Mesothelial cell of epicardium (in vitro differentiated cells): ENCODE results near the gene HSD17B10. TPM values are rescaled to one million over a fixed set of nuclear protein-coding genes. Genes with fewer than 3 reads are reported as not detected.

Source experiments
- DNase-seq, 2 experiments: peaks; one replicate each; pipeline ENCODE4 v3.0.0; 2021; ENCODE audit warnings: low spot score in 2 of 2; ENCODE audit not compliant: unreplicated experiment in 2 of 2
- H3K27ac Mint-ChIP-seq: 2 replicates; pipeline ENCODE4 v1.8.0; 2021; ENCODE audit warnings: mixed read lengths
- H3K27me3 Mint-ChIP-seq: 2 replicates; pipeline ENCODE4 v1.8.0; 2021; ENCODE audit warnings: low read depth, mixed read lengths
- H3K36me3 Mint-ChIP-seq: 2 replicates; pipeline ENCODE4 v1.8.0; 2021; ENCODE audit warnings: mixed read lengths
- H3K4me1 Mint-ChIP-seq: 2 replicates; pipeline ENCODE4 v1.8.0; 2021; ENCODE audit warnings: mixed read lengths
- H3K4me3 Mint-ChIP-seq: 2 replicates; pipeline ENCODE4 v1.8.0; 2021; ENCODE audit warnings: mild to moderate bottlenecking, moderate library complexity, mixed read lengths
- H3K9me3 Mint-ChIP-seq: 2 replicates; pipeline ENCODE4 v1.8.0; 2021; ENCODE audit warnings: mixed read lengths
- total RNA-seq: library from RNA; stranded (reverse); gene quantifications from 3 replicates; pipeline ENCODE4 v1.2.1, GENCODE V29; 2021
- TF ChIP-seq, protein P1 (sequence below): fragments of 200-600 bp; sonication (generic); IDR thresholded peaks from one replicate; pipeline ENCODE4 v1.5.0; 2021; ENCODE audit warnings: antibody characterized with exemption; ENCODE audit not compliant: unreplicated experiment

The HSD17B10 gene
- 65.8 to 70.1 TPM (median 68.6 TPM) in 3 replicates for total RNA-seq

DNA sequence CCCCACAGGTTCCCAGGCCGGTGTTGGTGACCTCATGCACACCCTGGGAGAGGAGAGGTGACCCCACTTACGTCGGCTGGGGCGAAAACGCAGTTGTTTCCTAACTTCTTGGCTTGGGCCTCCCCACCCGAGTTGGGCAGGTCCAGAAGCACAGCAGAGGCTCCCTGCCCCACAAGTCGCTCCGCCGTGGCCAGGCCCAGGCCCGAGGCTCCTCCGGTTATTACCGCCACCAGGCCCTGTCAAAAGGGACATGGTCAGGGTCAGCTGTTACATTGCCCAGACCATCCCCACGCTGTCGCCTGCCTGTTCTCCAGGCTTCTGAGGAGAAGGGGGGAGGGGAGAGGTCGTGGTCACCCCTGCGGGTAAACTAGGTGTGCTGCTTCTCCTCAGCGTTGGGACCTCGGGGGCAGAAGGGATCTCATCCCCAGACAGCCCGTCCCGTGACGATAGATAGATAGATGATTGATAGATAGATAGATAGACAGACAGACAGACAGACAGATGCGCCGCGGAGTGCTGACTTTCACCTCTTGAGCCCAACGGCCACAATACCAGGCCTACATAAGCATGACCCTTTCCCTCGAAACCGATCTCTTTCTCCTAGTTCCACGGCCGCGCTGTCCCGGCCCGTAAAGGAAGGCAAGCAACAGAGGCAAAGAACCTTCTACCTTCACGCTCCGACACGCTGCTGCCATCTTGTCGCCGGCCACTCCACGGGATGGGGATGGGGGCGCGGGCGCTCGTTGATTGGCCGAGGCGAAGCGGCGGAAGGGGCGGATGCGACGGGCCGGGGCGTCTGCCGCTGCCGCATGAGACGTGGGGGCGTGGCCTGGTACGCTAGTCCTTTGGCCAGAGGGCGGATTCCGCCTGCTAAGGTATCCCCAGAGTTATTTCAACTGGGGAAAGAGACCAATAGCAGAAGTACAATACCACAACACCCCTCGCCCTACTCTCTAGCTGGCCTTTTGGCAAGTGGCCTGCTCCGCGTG is at the start of gene HSD17B10:
HSD17B10 (minus strand) TSS at position 720 of the 989 bp plus-strand sequence; CDS start at position 695, 25 bp downstream.
- H3K9me3 Mint-ChIP-seq, result peaks cover 16% of the 10 kb centered on the region
- DNase-seq, result peak; percentile 78 to 82
- TF ChIP-seq, protein P1, sequence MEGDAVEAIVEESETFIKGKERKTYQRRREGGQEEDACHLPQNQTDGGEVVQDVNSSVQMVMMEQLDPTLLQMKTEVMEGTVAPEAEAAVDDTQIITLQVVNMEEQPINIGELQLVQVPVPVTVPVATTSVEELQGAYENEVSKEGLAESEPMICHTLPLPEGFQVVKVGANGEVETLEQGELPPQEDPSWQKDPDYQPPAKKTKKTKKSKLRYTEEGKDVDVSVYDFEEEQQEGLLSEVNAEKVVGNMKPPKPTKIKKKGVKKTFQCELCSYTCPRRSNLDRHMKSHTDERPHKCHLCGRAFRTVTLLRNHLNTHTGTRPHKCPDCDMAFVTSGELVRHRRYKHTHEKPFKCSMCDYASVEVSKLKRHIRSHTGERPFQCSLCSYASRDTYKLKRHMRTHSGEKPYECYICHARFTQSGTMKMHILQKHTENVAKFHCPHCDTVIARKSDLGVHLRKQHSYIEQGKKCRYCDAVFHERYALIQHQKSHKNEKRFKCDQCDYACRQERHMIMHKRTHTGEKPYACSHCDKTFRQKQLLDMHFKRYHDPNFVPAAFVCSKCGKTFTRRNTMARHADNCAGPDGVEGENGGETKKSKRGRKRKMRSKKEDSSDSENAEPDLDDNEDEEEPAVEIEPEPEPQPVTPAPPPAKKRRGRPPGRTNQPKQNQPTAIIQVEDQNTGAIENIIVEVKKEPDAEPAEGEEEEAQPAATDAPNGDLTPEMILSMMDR, result no peak
- H3K4me1 Mint-ChIP-seq, result peaks cover 10% of the 10 kb centered on the region
- H3K27me3 Mint-ChIP-seq, result peaks cover 10% of the 10 kb centered on the region
- H3K36me3 Mint-ChIP-seq, result peaks cover 4% of the 10 kb centered on the region
- H3K27ac Mint-ChIP-seq, result peak within 1 kb of the TSS; percentile 86
- H3K4me3 Mint-ChIP-seq, result peak within 1 kb of the TSS; percentile 91

DNA sequence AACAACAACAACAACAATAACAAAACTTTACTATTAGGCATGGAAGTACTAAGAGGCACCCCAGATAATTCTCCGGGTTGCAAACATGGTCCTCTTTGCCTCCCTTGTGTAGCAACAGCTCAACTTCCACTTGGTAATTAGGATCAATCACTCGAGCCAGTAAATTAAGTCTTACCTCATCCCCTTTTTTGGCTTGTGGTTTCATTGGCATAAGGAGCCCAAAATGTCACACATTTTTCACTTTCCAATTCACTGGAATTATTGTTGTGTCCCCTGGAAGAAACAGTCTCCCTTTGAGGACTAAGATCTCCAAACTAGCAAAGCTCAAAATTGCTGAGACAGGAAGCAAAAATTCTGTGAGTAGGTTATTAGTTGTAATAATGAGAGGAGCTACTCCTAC is 49.2 kb upstream of the HSD17B10 start:
- no peaks in the 10 kb centered on the region for H3K36me3 Mint-ChIP-seq
- H3K27me3 Mint-ChIP-seq, result peaks cover 6% of the 10 kb centered on the region
- H3K27ac Mint-ChIP-seq, result no peak overlapping the region
- peaks cover 14% of the 10 kb centered on the region for H3K9me3 Mint-ChIP-seq
- TF ChIP-seq, protein P1, result no peak
- no peak for DNase-seq
- H3K4me1 Mint-ChIP-seq, result no peaks in the 10 kb centered on the region
- H3K4me3 Mint-ChIP-seq, result no peak overlapping the region

DNA sequence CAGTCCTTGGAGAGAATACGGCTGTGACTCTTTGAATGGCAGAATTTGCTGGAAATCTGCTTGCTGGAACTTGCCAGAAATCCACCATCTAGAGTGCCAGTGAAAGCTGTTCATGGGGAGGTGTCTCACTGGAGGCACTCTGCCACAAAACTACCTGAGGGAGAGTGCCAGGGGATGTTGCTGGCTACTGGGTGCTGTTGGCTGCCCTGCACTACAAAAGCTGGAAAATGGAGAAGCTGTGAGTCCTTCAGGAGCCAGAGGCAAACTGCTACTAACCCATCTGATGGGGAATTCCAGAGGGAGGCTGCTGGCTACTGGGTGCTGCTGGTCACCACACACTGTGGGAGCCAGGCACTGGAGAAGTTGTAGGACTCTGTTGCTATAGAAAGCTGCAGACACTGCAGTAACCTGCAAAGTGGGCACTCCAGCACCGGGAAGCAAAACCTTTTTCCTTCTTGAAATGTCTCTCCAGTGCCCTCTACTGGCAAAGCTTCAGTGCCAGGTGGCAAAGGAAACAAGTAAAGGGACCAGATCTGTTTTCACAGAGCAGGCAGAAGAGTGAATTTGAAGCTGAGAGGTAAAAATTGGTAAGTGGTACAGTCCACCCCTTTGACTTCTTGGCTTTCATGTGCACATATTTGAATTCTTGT is 47.8 kb upstream of the HSD17B10 start:
- Mint-ChIP-seq H3K36me3 (no peaks in the 10 kb centered on the region), H3K27ac (no peak overlapping the region), H3K9me3 (peaks cover 19% of the 10 kb centered on the region), H3K27me3 (peaks cover 6% of the 10 kb centered on the region), H3K4me1 (no peaks in the 10 kb centered on the region), H3K4me3 (no peak overlapping the region)
- peak in 1 of 2 experiments; percentile 45 for DNase-seq
- TF ChIP-seq, protein P1, result peak; percentile 30

DNA sequence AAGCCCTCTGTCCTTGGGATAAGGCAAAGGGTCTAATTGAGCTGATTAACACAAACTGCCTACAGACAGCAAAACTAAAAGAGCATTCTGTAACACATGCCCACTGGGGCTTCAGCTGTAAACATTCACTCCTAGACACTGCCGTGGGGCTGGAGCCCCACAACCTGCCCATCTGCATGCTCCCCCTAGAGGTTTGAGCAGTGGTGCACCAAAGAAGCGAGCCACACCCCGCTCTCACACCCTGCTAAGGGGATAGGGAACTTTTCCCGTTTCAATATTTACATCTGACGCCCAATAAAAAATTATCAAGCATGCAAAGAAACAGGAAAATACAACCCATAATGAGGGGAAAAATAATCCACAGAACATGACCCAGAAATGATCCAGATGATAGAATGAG is 46.9 kb upstream of the HSD17B10 start:
- H3K9me3 Mint-ChIP-seq, result peaks cover 27% of the 10 kb centered on the region
- TF ChIP-seq, protein P1, result no peak
- DNase-seq, result no peak

GRCh38 chrX:53479301-53479700 is 45.1 kb upstream of the HSD17B10 start:
- Mint-ChIP-seq H3K36me3 (no peaks in the 10 kb centered on the region), H3K9me3 (peaks cover 27% of the 10 kb centered on the region), H3K4me3 (no peak overlapping the region), H3K27me3 (peaks cover 8% of the 10 kb centered on the region), H3K4me1 (no peaks in the 10 kb centered on the region), H3K27ac (no peak overlapping the region)
- DNase-seq, result no peak
- TF ChIP-seq, protein P1, result no peak

More for the DNA sequence above, 46.9 kb upstream of the HSD17B10 start:
- Mint-ChIP-seq H3K27me3 (peaks cover 6% of the 10 kb centered on the region), H3K4me1 (no peaks in the 10 kb centered on the region), H3K4me3 (no peak overlapping the region), H3K27ac (no peak overlapping the region), H3K36me3 (no peaks in the 10 kb centered on the region)
